Heart right ventricle (tissue), 16 donors: ENCODE measurements around the gene TNS3. TPM values are rescaled to one million over a fixed set of nuclear protein-coding genes. Genes with fewer than 3 reads are reported as not detected.
A peak's percentile ranks its signal among the peaks of the same experiment; 100 is the strongest.

Experiments
- ATAC-seq, 8 donors: fragments of 200-7000 bp; cut with Tn5 transposase; one replicate each; pipeline ENCODE4 v1.9.1; 2020; ENCODE audit warnings: mild to moderate bottlenecking in 8 of 8, moderate library complexity in 8 of 8, moderate number of reproducible peaks in 1 of 8
- DNase-seq, 2 donors: peaks; one replicate each; pipeline ENCODE4 v3.0.0-alpha.2; 2020
- H3K27ac ChIP-seq, 10 donors: fragments of 200-600 bp; sonication (generic) in 2 of 10; one replicate each; pipeline versions ENCODE4 v1.5.0 to v1.8.0; 2020 to 2022; ENCODE audit warnings: mild to moderate bottlenecking in 3 of 10
- H3K27me3 ChIP-seq, 7 donors: fragments of 200-600 bp; one replicate each; pipeline ENCODE4 v1.8.0; 2021 to 2022; ENCODE audit warnings: mild to moderate bottlenecking in 2 of 7
- H3K36me3 ChIP-seq, 9 donors: fragments of 200-600 bp; sonication (generic) in 1 of 9; one replicate each; pipeline versions ENCODE4 v1.5.0 to v1.8.0; 2020 to 2022; ENCODE audit warnings: mild to moderate bottlenecking in 2 of 9
- H3K4me1 ChIP-seq, 9 donors: fragments of 200-600 bp; sonication (generic) in 1 of 9; one replicate each; pipeline versions ENCODE4 v1.5.0 to v1.8.0; 2020 to 2022; ENCODE audit warnings: mild to moderate bottlenecking in 4 of 9
- H3K4me3 ChIP-seq, 10 donors: fragments of 200-600 bp; sonication (generic) in 2 of 10; one replicate each; pipeline versions ENCODE4 v1.5.0 to v1.8.0; 2020 to 2022; ENCODE audit warnings: mild to moderate bottlenecking in 7 of 10, moderate library complexity in 2 of 10
- H3K9me3 ChIP-seq, 11 donors: fragments of 200-600 bp in 10 of 11; sonication (generic) in 2 of 11; one replicate each; pipeline versions ENCODE4 v1.5.0 to v1.8.0; 2013 to 2022; ENCODE audit warnings: mild to moderate bottlenecking in 2 of 11, control low read depth in 1 of 11, moderate library complexity in 1 of 11
- WGBS, 2 donors: extraction: QIAGEN DNeasy Blood & Tissue Kit; methylation state at CpG; one replicate each; pipeline ENCODE4 v1.1.7; 2013; ENCODE audit warnings: inconsistent platforms in 1 of 2; 5-methylcytosine and 5-hydroxymethylcytosine counted together
- intact Hi-C, 10 donors: fragments of 100-400 bp; cut with DNase I; formaldehyde crosslinking; loops; one replicate each; pipeline versions ENCODE4 v1.11.1 to v1.14.2; 2022
- polyA plus RNA-seq, 2 donors: library from polyadenylated mRNA; stranded (reverse); fragments of 200-250 nt; gene quantifications; one replicate each; pipeline ENCODE4 v1.2.3, GENCODE V29; 2013
- total RNA-seq, 10 donors: library from RNA; stranded (reverse); fragmentation: NEBNext Ultra II Directional in 3 of 10; extraction: Animal tissue kit (Norgen Biotek cat#: 25700) in 3 of 10; gene quantifications; one replicate each; pipeline versions ENCODE4 v1.2.1 to v1.2.4, GENCODE V29; 2021 to 2023
- TF ChIP-seq, protein P1 (sequence below), 9 donors: fragments of 200-600 bp; sonication (generic) in 2 of 9; IDR thresholded peaks; one replicate each; pipeline versions ENCODE4 v1.5.0 to v1.8.0; 2021 to 2022; ENCODE audit warnings: antibody characterized with exemption in 9 of 9, mild to moderate bottlenecking in 5 of 9, moderate library complexity in 1 of 9
- donor health status: Arrhythmogenic right ventricular cardiomyopathy.
- donor health status: ischemic (EF 13 %, LVEDD 7.1; RV severe dilation, severe dysfunction).
- donor health status: healthy with polysubstance abuse.
- donor health status: DM: no; HTN: yes; CAD: no.
- donor health status: DM: no; HTN: no; CAD: no.
- donor health status: ischemic (EF 25% LVEDD 6.9; RV normal size, moderate dysfunction).
- donor health status: ischemic (EF 25% LVEDD 5.7; RV mildly dilated, moderate dysfunction).
- donor health status: healthy.
- donor health status: DM: yes; HTN: yes; CAD: no.
- donor health status: Ischemic cardiomyopathy.
- donor health status: ischemic (EF 35%, LVEDD 5.7; RV mildly dilated, moderate dysfunction).
- donor health status: nonischemic (EF 11% LVEDD 7.7; RV severe dilation, severe dysfunction).
- donor health status: DM: yes; HTN: yes; CAD: no.
- donor health status: PGD.
- donor health status: ischemic (EF 29% LVEDD 5.4; RV normal size, mild dysfunction).
- donor health status: nonischemic (EF 23%, LVEDD 6.1; RV moderate dilation, normal function).

Gene TNS3
- total and polyA plus RNA-seq, 12 donors = 6.7 to 74.2 (median 34.0) TPM

- 55 to 100% methylated on average over 1 of the region's 1 CpG for WGBS, 2 donors
- TF ChIP-seq, protein P1, sequence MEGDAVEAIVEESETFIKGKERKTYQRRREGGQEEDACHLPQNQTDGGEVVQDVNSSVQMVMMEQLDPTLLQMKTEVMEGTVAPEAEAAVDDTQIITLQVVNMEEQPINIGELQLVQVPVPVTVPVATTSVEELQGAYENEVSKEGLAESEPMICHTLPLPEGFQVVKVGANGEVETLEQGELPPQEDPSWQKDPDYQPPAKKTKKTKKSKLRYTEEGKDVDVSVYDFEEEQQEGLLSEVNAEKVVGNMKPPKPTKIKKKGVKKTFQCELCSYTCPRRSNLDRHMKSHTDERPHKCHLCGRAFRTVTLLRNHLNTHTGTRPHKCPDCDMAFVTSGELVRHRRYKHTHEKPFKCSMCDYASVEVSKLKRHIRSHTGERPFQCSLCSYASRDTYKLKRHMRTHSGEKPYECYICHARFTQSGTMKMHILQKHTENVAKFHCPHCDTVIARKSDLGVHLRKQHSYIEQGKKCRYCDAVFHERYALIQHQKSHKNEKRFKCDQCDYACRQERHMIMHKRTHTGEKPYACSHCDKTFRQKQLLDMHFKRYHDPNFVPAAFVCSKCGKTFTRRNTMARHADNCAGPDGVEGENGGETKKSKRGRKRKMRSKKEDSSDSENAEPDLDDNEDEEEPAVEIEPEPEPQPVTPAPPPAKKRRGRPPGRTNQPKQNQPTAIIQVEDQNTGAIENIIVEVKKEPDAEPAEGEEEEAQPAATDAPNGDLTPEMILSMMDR (IDR thresholded peaks at IDR 0.05) = no peak
- intact Hi-C loops = loop anchor here in 4 of 10 donors (5.0 to 10.0 kb wide), 6 partner anchors 114 to 377 kb away; partner anchors contain the start of gene TNS3 (in 1 of the 4)
- ATAC-seq (no peak), DNase-seq (no peak)
- no peak overlapping the region for H3K27ac ChIP-seq
- H3K27me3 ChIP-seq = no peaks in the 10 kb centered on the region
- H3K4me3 ChIP-seq = no peak overlapping the region
- H3K4me1 ChIP-seq = peaks cover under 1 to 39% (median 14%) of the 10 kb centered on the region in 9 donors
- peaks cover 0 to 52% (median 6%) of the 10 kb centered on the region in 9 donors for H3K36me3 ChIP-seq
- no peaks in the 10 kb centered on the region for H3K9me3 ChIP-seq
Observed at GRCh38 chr7:47440320-47440719, 141.6 kb downstream of the TNS3 start.

GRCh38 chr7:47439181-47439667 lies 142.7 kb downstream of the TNS3 start:
- ATAC-seq (peak in 1 of 8 donors; percentile 12), DNase-seq (no peak)
- H3K27ac ChIP-seq = no peak overlapping the region
- H3K9me3 ChIP-seq = no peaks in the 10 kb centered on the region
- TF ChIP-seq, protein P1 (IDR thresholded peaks at IDR 0.05) = no peak
- intact Hi-C loops = loop anchor here in 9 of 10 donors (5.0 to 10.0 kb wide), 5 partner anchors 136 to 383 kb away; no protein-coding TSS in a partner anchor
- no peaks in the 10 kb centered on the region for H3K27me3 ChIP-seq
- peaks cover 0 to 63% (median 6%) of the 10 kb centered on the region in 9 donors for H3K36me3 ChIP-seq
- peaks cover 0 to 29% (median 8%) of the 10 kb centered on the region in 9 donors for H3K4me1 ChIP-seq
- WGBS, 2 donors = 97 to 98% methylated on average over 17 of the region's 17 CpGs
- no peak overlapping the region for H3K4me3 ChIP-seq

- intact Hi-C loops = loop anchor here in 9 of 10 donors (5.0 to 10.0 kb wide), 5 partner anchors 136 to 384 kb away; no protein-coding TSS in a partner anchor
- H3K9me3 ChIP-seq = no peaks in the 10 kb centered on the region
- H3K4me3 ChIP-seq = no peak overlapping the region
- WGBS, 2 donors = 96 to 100% methylated on average over 5 of the region's 5 CpGs
- H3K36me3 ChIP-seq = peaks cover 0 to 70% (median 6%) of the 10 kb centered on the region in 9 donors
- TF ChIP-seq, protein P1 (IDR thresholded peaks at IDR 0.05) = no peak
- no peak overlapping the region for H3K27ac ChIP-seq
- ATAC-seq (no peak), DNase-seq (no peak)
- no peaks in the 10 kb centered on the region for H3K27me3 ChIP-seq
- H3K4me1 ChIP-seq = peaks cover 0 to 27% (median 8%) of the 10 kb centered on the region in 9 donors
Observed at GRCh38 chr7:47438411-47439029, 143.4 kb downstream of the TNS3 start.

DNA sequence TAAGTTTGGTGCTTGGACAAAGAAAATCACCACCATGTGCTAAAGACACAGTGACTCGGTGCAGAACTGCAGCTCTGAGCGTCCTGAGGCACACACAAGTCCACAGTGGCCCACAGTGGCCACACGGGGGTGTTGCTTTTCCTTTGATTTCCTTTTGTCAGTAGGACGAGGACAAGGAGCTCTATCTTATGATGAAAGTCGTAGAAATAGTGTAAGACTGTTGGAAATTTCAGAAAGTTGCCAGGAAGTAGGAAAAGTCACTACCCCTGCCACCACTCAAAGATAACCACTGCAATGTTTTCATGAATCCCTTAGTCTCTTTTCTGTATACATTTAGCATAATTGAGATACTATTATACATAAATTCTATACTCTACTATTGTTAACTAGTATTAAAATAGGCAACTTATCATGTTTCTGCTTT lies 146.0 kb downstream of the TNS3 start:
- 8 to 10% methylated on average over 5 of the region's 5 CpGs for WGBS, 2 donors
- no peaks in the 10 kb centered on the region for H3K27me3 ChIP-seq
- peaks cover 0 to 10% (median 0%) of the 10 kb centered on the region in 9 donors for H3K4me1 ChIP-seq
- TF ChIP-seq, protein P1 (IDR thresholded peaks at IDR 0.05) = peak; percentile 46 to 87 (median 78)
- peak; percentile 68 to 74 for DNase-seq
- H3K9me3 ChIP-seq = no peaks in the 10 kb centered on the region
- intact Hi-C loops = loop anchor here in 9 of 10 donors (1.0 to 10.0 kb wide), 7 partner anchors 139 to 386 kb away; no protein-coding TSS in a partner anchor
- ATAC-seq = peak; percentile 74 to 91 (median 88)
- H3K4me3 ChIP-seq = no peak overlapping the region
- H3K27ac ChIP-seq = no peak overlapping the region
- peaks cover 0 to 85% (median 6%) of the 10 kb centered on the region in 9 donors for H3K36me3 ChIP-seq
